Measurements from ENCODE around the gene INPP5J.

DNA sequence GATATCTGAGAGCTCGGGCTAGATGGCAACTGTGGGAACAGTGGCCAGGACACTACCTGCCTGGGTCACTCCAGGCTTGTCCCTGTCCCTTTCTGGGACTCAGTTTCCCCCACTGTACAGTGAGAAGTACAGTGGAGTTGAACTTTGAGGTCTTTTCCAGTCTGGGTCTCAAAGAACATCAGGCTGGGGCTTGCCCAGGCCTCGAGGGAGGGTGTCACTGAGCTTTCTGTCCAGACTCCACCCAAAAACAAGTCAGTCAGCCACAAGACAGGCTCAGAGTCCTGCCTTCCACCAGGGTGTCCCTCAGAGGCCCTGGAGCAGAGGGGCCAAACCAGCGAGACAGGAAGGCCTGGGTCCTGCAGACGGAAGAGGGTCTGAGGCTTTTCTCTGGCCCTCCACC lies 19.5 kb downstream of the INPP5J start:
- TF ChIP-seq ZNF384 (IDR thresholded peaks at IDR 0.05): no peak
- no peak for TF ChIP-seq SP1 (IDR thresholded peaks at IDR 0.05)

All from HEK293T (cell line).